C4-2B (cell line): Measurements from ENCODE around the gene HTT.

Source experiments
- H3K27ac ChIP-seq: fragments of 450-650 bp; 2 replicates; pipeline ENCODE4 v1.5.1; 2017
- CTCF ChIP-seq: fragments of 450-650 bp; conservative IDR thresholded peaks from 2 replicates; pipeline ENCODE4 v1.5.1; 2017; ENCODE audit warnings: mild to moderate bottlenecking
- ZFX ChIP-seq: fragments of 450-650 bp; IDR thresholded peaks from 2 replicates; pipeline ENCODE4 v1.6.1; 2017

The HTT gene

GRCh38 chr4:3213106-3213425, 138.6 kb downstream of the HTT start:
- TF ChIP-seq CTCF: no peak
- no peak for TF ChIP-seq ZFX
- no peak overlapping the region for H3K27ac ChIP-seq

- TF ChIP-seq ZFX (no peak), CTCF (no peak)
Measured at GRCh38 chr4:3213661-3214250, 139.3 kb downstream of the HTT start.

GRCh38 chr4:3215256-3215655, 140.8 kb downstream of the HTT start:
- H3K27ac ChIP-seq: no peak overlapping the region
- no peak for TF ChIP-seq CTCF
- TF ChIP-seq ZFX: no peak

More at GRCh38 chr4:3213661-3214250, 139.3 kb downstream of the HTT start:
- no peak overlapping the region for H3K27ac ChIP-seq

DNA sequence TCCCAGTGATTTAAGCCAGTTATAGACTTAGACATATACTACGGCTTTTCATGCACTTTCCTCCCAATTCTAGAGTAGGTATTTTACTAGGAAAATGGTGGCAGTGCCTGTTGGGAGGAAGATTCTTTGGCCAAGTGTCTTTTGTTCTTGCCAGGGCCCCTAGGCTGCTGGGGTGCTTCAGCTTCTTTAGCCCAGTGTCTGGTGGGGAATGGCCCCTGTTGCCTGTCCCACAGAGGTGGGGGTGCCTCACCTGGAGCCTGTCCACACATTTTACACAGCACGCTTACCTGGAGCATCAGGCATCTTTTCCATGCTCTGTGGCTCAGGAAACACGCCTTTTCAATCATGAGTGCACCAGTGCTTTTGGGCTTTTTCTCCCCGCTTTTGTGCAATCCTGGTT, 141.3 kb downstream of the HTT start:
- H3K27ac ChIP-seq: no peak overlapping the region

GRCh38 chr4:3217266-3217665, 142.8 kb downstream of the HTT start:
- H3K27ac ChIP-seq: no peak overlapping the region
- TF ChIP-seq CTCF (no peak), ZFX (no peak)

More for the DNA sequence above, 141.3 kb downstream of the HTT start:
- no peak for TF ChIP-seq ZFX
- no peak for TF ChIP-seq CTCF

- TF ChIP-seq ZFX (no peak), CTCF (no peak)
- no peak overlapping the region for H3K27ac ChIP-seq
Measured at GRCh38 chr4:3217771-3218170, 143.3 kb downstream of the HTT start.

GRCh38 chr4:3218824-3219760, 144.6 kb downstream of the HTT start:
- no peak for TF ChIP-seq CTCF
- TF ChIP-seq ZFX: no peak
- no peak overlapping the region for H3K27ac ChIP-seq
